ENCODE data around the gene EDNRA. TPM values are rescaled to one million over a fixed set of nuclear protein-coding genes. Genes with fewer than 3 reads are reported as not detected.

EDNRA gene
- total RNA-seq, 1 donor from 2014 or later = 4.9 TPM

DNA sequence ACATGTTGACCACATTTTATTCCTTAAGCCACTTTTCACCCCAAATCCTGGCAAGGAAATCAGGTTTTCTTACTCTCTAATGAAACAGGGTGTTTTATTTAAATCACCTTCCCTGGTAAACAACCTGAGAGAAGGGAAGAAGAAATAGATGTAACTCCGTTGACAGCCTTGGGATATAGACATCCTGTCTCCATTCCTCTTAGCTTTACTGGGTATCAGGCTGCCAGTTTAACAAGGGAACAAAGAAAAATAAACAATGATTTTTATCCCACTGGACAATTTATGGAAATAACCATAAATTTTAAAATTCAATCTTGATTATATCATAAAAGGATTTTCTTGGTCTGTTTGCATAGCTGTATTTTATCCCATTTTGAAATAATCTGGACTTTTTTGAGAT, 49.2 kb downstream of the EDNRA start:
- intact Hi-C loops (cut with DNase I) = no loop called here
- DNase-seq (ENCODE audit: missing footprints) (no peak), ATAC-seq (no peak)

DNA sequence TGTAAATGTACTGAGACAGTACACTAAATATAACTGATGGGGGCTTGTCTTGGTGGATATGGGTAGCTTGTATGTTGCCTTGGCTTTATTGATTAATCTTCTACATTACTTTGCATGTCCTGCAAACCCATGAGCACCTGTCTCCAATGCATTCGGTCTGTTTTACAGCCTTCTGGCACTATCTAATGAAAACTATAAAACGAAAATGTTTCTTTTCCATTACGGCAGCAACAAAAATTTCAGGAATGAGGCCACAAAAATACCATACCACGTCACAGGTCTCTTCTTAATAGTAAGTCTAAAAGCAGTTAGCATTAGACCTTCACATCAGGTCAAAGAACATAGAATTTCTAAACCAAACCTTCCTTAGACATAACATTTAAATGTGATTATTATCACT, 49.8 kb downstream of the EDNRA start:
- ATAC-seq (no peak), DNase-seq (ENCODE audit: missing footprints) (no peak)
- intact Hi-C loops (cut with DNase I) = no loop called here

GRCh38 chr4:147532896-147533295, 52.0 kb downstream of the EDNRA start:
- no peak for ATAC-seq
- DNase-seq (ENCODE audit: missing footprints) = no peak
- intact Hi-C loops (cut with DNase I) = no loop called here

DNA sequence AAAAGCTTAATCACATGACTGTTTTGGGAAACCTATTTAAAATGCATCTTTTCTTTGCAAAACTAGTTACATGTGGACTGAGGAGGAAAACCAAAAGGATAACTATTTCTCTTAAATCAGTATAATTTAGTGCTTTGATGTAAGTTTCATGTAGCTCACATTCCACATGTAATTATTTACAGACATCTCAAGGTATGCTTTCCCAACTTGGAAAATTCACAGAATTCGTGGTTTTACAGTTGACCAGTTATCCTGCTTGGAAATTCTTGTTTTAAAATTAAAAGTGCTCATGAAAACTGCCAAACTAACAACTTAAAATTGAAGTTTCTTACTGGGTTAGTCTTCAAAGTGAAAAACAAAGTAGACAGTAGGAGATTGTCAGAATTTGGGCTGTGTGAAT, 52.4 kb downstream of the EDNRA start:
- ATAC-seq (no peak), DNase-seq (ENCODE audit: missing footprints) (no peak)
- intact Hi-C loops (cut with DNase I) = no loop called here

DNA sequence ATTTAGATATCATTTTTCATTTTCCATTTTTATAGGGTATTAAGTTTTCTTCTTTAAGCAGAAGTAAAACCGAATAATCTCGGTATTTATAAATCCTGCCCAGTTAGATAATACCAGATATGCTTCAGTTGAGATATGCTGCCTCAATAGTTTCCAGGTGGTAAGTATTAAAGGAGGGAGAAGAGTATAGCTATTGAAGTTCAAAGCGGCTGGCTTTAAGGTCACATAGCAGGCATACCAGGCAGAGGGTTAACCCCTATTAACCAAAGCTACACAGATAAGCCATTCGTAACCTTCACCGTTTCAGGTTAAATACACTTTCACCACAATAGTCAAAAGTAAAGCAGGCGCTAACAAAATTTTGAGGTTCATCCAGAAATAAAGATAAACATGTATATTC, 54.2 kb downstream of the EDNRA start:
- DNase-seq (ENCODE audit: missing footprints) = no peak

DNA sequence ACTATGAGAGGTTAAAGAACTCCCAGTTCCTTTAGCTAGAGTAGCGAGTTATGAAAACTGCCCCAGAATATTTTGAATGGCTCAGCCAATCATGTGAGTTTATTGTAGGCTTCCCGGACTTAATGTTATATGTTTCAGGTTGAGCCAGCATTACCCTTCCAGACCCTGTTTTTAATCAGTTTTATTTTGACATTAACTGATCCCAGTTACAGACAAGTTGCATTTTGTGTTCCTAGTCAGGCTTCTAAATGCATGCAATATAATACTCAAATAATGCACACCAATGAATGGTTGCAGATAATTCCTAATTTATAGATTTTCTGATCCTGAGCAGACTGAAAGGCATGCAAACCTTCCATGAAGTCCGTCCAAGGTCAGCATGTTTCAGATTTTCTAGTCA, 57.8 kb downstream of the EDNRA start:
- DNase-seq (ENCODE audit: missing footprints) (no peak), ATAC-seq (no peak)
- intact Hi-C loops (cut with DNase I) = no loop called here

More for the DNA sequence above, 54.2 kb downstream of the EDNRA start:
- intact Hi-C loops (cut with DNase I) = no loop called here
- no peak for ATAC-seq

GRCh38 chr4:147539959-147540358, 59.1 kb downstream of the EDNRA start:
- DNase-seq (ENCODE audit: missing footprints) (no peak), ATAC-seq (no peak)
- intact Hi-C loops (cut with DNase I) = no loop called here

- ATAC-seq (no peak), DNase-seq (ENCODE audit: missing footprints) (no peak)
- intact Hi-C loops (cut with DNase I) = no loop called here
Observed at GRCh38 chr4:147542229-147542990, 61.5 kb downstream of the EDNRA start.

DNA sequence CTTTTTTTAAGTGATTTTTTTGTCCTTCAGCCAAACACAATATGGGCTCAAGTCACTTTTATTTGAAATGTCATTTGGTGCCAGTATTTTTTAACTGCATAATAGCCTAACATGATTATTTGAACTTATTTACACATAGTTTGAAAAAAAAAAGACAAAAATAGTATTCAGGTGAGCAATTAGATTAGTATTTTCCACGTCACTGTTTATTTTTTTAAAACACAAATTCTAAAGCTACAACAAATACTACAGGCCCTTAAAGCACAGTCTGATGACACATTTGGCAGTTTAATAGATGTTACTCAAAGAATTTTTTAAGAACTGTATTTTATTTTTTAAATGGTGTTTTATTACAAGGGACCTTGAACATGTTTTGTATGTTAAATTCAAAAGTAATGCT, 62.1 kb downstream of the EDNRA start:
- ATAC-seq (no peak), DNase-seq (ENCODE audit: missing footprints) (no peak)
- intact Hi-C loops (cut with DNase I) = no loop called here

DNA sequence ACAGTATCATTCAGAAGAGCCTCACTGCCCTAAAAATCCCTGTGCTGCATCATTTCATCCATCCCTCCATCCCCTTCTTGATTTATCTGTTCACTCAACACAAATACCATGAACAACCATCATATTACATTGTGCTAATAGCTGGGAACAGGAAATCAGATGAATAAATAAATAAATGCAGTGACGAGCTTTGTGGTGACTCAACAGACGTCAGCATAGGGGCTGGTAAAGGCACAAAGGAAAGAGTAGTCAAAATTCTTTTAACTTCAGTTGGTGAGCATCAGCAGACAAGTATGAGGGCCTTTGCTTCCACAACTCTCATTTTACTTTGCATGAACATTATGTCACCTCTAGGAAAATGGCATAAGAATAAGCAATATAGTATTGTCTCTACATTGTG, 65.5 kb downstream of the EDNRA start:
- DNase-seq (ENCODE audit: missing footprints) (no peak), ATAC-seq (no peak)
- intact Hi-C loops (cut with DNase I) = no loop called here

DNA sequence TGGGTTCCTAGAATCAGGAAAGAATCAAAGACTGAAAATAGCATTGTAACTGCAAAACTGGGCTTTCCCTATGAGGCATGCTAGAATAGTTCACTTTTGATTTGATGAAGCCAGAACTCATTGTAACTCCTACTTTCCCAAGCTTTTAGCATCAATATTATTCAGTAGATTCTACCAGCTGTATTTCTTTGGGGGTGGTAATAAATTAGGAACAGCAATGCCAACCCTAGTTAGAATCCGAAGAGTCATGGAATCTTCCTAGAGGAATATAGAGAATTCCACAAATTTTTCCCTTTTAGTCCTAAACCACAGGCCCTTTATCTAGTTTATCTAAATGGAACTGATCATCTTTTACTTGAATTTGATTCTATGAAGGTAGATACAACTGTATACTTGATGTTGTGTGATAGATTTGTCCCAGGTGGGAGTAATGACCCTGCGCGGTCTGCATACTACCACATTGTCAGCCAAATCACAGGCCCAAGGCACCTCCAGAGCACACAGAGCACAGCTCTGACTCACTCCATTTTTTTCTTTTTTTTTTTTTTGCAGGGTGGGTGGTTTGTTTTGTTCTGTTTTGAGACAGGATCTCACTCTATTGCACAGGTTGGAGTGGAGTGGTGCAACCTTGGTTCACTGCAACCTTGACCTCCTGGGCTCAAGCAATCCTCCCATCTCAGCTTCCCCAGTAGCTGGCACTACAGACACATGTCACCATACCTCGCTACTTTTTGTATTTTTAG, 66.6 kb downstream of the EDNRA start:
- intact Hi-C loops (cut with DNase I) = no loop called here
- ATAC-seq = no peak
- no peak for DNase-seq (ENCODE audit: missing footprints)

- ATAC-seq (no peak), DNase-seq (ENCODE audit: missing footprints) (no peak)
- intact Hi-C loops (cut with DNase I) = no loop called here
Observed at GRCh38 chr4:147548256-147548655, 67.4 kb downstream of the EDNRA start.

DNA sequence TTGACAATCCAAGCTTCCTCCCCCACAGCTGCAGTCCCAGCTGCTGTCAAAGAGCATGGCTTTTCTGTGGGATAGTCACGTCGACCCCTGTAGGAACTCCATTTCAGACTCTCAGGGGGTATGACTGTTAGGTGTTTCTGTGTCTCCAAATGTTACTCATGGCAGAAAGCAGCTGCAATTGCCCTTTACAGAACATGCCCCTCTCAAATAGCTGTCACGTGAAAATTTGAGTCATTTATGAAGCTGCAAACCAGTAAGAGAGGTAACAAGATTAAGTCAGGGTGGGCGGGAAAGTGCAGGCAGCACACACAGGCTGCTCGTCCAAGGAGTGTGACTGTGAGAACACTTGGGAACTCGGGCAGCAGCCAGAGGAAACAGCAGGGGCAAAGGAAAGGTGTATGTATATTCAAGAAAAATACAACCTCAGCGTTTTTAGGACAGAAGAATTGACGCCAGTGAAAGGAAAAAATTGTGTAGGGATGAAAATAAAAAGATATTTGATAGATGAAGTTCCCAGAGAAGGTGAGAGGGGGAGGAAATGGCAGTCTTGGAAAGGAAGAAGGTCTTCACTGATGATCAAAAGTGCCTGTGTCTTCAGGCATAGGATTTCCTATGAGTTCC, 69.8 kb downstream of the EDNRA start:
- intact Hi-C loops (cut with DNase I) = no loop called here
- DNase-seq (ENCODE audit: missing footprints) (no peak), ATAC-seq (no peak)

DNA sequence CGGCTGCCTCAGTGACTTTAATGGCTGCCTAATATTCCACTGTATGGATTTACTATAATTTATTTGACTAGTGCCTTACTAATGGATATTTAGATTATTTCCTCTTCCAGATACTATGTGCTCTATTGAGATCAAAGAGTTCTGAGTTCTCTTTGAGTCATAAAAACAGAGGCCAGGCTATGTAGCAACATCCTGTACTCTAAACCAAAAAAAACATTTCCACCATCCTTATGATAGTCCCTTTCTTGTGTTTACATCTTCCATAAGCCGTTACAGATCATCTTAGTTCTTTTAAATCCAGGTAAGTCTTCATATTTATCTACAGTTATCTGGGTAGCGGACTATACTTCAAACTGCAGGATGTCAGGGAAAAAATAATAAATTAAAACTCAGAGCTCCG, 79.7 kb downstream of the EDNRA start:
- no peak for ATAC-seq
- intact Hi-C loops (cut with DNase I) = no loop called here
- DNase-seq (ENCODE audit: missing footprints) = no peak

- intact Hi-C loops (cut with DNase I) = no loop called here
- ATAC-seq (no peak), DNase-seq (ENCODE audit: missing footprints) (no peak)
Observed at GRCh38 chr4:147566762-147567161, 85.9 kb downstream of the EDNRA start.

DNA sequence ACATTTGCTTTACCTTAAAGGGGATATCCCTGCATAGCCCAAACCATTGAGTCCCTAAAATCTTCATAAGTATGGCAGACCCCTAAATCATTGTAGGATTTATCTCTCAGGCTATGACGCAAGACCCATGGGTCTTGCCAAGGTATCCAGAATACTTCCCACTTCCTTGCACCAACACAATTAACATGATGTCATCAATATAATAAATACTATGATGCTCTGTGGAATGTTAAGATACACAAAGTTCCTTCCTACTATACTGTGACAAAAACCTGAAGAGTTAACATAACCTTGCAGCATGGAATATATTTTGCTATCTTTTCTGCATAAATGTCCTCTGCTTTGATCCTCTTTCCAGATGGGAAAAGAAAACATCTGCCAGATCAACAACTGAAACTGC, 86.4 kb downstream of the EDNRA start:
- DNase-seq (ENCODE audit: missing footprints) (no peak), ATAC-seq (no peak)
- intact Hi-C loops (cut with DNase I) = no loop called here

- no peak for DNase-seq (ENCODE audit: missing footprints)
- ATAC-seq = no peak
- intact Hi-C loops (cut with DNase I) = no loop called here
Observed at GRCh38 chr4:147570616-147571015, 89.7 kb downstream of the EDNRA start.

DNA sequence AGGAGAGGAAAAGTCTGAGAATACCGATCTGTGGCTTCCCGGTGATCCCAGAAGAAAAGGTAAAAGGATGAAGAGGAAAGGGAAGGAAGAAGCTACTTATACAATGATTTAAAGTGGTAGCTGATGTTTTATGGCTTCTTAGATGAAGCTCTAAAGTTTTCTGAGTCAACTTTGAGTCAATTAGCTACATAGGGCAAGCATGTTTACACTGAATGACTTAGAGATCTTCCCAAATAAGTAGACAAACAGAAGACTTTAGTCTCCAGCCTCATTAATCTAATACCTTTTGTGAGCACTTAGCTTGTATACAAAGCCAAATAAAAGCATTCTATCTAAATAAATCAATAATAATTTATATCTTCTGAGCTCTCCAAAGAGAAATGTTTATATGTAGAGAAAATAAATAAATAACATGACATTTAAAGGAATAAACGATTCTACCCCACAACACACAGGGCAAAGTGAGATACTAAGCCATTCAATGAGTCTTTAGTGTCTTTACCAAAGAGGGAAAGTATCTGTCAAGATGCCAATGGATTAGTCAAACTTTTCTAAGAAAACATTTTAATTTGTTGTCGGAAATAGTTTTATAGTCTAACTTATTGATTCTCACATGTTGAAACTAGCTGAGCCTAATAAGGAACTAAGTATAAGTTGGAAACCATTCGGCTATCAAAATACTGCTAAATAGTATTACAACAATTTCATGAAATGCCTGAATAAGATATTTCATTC, 90.3 kb downstream of the EDNRA start:
- ATAC-seq = no peak
- intact Hi-C loops (cut with DNase I) = no loop called here

DNA sequence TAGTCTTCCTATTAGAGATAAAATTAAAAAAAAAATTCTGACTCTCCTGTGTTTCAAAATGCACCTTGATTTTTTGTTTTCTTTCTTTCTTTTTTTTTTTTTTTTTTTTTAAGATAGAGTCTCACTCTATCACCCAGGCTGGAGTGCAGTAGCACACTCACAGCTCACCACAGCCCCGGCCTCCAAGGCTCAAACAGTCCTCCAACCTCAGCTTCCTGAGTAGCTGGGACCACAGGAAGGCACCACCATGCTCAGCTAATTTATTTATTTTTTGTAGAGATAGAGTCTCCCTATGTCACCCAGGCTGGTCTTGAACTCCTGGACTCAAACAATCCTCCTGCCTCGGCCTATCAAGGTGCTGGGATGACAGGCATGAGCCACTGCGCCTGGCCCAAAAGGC, 95.2 kb downstream of the EDNRA start:
- intact Hi-C loops (cut with DNase I) = no loop called here
- DNase-seq (ENCODE audit: missing footprints) = no peak
- no peak for ATAC-seq

More for the DNA sequence above, 90.3 kb downstream of the EDNRA start:
- no peak for DNase-seq (ENCODE audit: missing footprints)

All from Right ventricle myocardium inferior (tissue), 1 donor.